Glomerular visceral epithelial cell (primary cell): ENCODE data around the gene P3R3URF.
"Not testable (repeated sequence)": the region's sequence is repeated elsewhere in the genome, so short reads cannot be mapped to it uniquely, and the experiment has no call there.

Experiments
- DNase-seq: peaks from one replicate; pipeline ENCODE4 v3.0.0-alpha.2; 2016; ENCODE audit errors: extremely low spot score

Gene P3R3URF

DNA sequence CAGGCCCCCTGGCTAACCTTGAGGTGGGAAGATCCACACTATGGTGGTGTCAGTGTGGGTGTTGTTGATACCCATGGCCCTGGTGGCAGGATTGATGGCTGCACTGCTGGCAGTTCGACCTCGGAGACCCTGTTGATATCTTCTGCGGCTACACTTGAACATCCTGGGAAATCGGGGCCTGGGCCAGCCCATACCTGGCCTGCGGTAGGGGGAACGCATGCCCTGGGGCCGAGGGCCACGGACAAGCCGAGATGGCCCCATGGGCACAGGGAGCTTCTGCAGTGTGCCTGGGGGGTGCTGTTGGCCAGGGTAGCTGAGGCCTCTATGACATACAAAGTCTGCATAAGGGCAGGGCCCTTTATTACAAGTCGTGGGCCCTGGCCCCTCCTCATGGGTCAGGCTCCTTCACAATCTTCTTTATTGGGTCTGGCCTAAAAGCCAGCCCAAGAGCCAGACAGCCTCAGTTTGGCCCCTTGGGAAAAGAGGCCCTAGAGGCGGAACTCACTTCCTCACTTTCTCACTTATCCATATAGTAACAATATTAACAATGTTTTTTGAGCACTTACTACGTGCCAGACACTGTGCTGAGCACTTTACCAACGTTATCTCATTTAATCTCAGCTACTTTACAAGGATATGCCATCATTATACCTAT lies at the start of gene P3R3URF:
TSS of gene P3R3URF (minus strand) at position 278 of the 655 bp plus-strand sequence. CDS start at position 261, 17 bp downstream.
- DNase-seq: no peak

DNA sequence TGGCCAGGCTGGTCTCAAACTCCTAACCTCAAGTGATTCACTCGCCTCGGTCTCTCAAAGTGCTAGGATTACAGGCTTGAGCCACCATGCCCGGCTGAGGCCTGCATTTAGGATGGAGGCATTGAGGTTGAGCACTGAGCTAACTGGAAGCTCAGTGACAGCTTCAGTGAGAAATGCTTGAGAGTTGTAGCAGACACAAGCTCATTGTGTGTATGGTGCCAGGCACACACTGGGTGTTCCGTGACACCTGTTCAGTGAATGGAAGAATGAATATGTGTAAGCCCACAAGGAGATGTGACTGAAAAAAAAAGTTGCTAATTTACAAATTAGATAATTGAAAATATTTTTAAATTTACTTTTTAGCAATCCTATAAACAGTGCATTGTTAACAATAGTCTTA lies 48.7 kb upstream of the P3R3URF start:
- no peak for DNase-seq

DNA sequence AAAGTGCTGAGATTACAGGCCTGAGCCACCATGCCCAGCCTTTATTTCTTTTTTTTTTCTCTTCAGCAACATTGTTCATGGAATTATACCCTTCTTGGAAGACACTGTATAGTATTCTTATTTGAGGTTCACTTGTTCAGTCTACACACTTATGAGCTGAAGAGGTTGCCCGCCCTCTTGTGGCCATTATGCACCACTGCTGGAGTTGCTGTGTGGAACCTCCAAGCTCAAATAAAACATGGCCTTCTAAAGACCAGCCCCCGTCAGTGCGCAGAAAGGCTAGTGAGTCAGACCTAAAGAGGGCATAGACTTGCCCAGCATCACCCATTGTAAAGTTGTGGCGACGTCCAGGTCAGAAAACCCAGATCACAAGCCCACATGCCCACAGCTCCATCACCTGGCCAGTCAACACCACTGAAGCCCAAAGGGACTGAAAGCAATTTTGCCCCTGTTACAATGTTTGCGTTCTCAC lies 47.2 kb upstream of the P3R3URF start:
- DNase-seq: peak; percentile 90

DNA sequence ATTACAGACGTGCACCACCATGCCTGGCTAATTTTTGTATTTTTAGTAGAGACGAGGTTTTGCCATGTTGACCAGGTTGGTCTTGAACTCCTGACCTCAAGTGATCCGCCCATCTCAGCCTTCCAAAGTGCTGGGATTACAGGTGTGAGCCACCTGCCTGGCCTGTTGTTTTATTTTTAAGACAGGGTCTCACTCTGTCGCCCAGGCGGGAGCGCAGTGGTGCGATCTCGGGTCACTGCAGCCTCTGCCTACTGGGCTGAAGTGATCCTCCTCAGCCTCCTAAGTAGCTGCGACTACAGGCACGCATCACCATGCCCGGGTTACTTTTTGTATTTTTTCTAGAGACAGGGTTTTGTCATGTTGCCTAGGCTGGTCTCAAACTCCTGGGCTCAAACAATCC lies 46.8 kb upstream of the P3R3URF start:
- not testable (repeated sequence) for DNase-seq

DNA sequence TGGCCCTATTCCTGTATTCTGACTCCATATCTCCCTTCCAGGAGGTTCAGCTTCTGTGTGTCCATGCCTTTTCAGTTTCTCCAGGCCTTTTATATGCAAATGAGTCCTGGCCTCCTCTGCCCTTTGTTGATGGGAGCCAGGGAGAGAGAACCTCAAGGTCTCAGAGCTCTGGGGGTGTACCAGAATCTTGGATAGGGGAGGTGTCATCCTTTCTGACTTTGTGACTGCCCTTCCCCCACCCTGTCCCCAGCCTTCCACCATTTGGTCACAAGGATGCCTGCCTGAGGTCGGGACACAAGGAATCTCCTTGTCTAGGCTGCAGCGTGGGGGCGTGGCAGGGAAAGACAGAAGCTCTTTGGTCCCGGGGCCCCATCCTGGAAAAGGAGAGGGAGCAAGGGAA lies 45.5 kb upstream of the P3R3URF start:
- no peak for DNase-seq

DNA sequence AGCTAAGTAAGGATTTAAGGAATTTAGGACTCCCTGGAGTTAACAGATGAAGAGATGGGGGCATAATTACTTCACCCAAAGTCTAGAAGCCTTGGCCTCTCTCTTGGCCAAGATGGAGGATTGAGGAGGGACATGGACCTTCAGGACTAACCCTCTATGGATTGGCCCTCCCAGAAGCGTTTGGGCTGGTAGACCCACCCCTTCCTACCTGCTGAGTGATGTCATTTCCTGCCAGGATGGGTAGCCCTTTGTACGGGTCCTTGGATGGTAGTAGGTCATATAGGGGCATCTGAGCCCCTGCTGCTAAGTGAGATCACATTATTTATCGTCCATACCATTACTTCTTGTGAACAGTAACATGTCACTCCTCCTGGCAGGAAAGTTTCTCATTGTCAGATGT lies 44.5 kb upstream of the P3R3URF start:
- no peak for DNase-seq

DNA sequence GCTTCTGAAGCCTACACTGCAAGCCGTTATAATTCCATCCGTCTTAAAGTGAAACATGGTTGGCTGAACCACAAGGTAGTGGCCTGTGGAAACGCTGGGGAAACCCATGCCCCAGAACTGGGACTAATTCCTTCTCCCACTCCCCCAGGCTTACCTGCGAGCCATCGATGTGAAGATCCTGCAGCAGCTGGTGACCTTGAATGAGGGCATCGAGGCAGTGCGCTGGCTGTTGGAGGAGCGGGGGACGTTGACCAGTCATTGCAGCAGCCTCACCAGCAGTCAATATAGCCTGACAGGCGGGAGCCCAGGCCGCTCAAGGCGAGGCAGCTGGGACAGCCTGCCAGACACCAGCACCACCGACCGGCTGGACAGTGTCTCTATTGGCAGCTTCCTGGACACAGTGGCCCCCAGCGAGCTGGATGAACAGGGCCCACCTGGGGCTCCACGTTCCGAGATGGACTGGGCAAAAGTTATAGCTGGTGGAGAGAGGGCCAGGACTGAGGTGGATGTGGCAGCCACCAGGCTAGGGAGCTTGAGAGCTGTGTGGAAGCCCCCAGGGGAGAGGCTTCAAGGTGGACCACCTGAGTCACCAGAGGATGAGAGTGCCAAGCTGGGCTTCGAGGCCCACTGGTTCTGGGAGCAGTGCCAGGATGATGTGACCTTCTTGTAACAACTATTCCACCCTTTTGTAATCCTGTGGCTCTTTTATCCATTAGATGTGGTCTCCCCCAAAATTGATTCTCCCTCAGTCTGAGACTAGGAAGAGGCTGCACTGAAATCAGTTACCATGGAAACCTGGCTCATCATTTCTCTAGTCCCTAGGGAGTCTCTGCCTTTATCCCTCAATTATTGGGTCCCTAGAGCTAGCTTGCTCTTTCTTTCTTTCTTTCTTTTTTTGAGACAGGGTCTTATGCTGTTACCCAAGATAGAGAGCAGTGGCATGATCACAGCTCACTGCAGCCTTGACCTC lies 43.5 kb upstream of the P3R3URF start:
- DNase-seq: peak; percentile 27

DNA sequence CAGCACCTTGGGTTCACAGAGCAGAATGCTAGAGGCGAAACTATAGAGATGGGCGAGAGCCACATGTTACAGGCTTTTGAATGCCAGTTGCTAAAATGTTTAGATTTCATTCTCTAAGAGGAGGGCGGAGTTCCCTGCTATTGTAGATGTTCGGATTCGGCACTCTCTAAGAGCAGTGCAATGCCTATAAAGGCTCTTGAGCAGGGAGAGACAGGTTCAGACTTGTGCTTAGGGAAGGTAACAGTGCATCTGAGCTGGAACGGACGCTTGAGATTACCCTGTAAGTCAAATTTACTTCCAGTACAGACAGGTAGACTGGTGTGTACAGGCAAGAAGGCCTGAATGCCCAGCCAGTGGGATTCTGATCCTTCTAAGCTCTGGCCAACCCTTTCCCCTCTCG lies 42.2 kb upstream of the P3R3URF start:
- DNase-seq: no peak

DNA sequence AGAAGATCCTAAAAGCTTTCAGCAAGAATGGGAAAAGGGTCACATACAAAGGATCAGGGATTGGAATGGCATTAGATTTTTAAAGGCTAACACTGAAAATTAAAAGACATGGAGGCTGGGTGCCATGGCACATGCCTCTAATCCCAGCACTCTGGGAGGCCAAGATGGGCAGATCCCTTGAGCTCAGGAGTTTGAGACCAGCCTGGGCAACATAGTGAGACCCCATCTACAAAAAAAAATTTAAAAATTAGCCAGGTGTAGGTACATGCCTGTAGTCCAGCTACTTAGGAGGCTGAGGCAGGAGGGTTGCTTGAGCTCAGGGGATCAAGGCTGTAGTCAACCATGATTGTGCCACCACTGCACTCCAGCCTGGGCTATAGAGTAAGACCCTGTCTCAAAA lies 39.2 kb upstream of the P3R3URF start:
- no peak for DNase-seq

DNA sequence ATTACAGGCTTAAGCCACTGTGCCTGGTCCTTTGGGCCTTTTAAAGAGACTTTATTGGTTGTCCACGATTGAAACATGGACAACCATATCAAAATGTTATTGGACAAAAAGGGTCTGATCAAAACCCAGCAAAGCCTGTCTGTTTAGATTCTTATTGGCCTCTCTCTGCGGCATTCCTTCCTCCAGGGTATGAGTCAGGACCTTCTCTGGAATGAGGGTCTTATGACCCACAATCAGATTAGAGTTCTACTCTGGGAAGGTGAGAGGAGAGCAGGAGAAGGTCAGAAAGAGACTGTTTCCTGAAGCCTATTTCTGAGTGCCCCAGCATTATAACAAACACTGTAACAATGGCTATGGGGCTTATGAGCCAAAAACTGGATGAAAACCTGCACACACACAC lies 34.8 kb upstream of the P3R3URF start:
- no peak for DNase-seq

DNA sequence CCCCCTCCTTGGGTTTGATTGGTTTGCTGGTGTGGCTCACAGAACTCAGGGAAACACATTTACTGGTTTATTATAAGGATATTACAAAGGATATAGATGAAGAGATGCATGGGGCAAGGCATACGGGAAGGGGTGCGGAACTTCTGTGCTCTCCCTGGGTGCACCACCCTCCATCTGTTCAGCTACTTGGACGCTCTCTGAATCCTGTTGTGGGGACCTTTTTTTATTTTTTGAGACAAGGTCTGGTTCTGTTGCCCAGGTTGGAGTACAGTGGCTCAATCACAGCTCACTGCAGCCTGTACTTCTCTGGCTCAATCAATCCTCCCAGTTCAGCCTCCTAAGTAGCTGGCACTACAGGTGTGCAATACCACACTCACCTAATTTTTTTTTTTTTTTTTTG lies 34.3 kb upstream of the P3R3URF start:
- no peak for DNase-seq

DNA sequence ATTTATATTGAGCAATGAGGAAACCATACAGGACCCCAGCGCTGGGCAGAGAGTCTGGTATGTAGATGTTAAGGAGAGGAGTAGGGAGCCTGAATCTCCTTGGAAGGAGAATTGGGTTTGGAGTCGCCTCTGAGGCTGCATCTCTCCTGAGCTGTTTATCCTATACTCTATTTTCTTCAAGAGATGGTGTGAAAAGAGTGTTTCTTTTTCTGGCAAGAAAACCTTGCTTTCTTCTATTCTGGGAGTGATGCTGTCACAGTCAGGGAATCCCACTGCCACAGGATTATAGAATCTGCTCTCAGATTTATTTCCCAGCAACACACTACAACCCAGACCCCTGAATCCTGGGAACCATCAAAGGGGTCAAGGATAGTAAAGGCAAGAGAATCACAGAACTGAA lies 30.1 kb upstream of the P3R3URF start:
- DNase-seq: no peak

DNA sequence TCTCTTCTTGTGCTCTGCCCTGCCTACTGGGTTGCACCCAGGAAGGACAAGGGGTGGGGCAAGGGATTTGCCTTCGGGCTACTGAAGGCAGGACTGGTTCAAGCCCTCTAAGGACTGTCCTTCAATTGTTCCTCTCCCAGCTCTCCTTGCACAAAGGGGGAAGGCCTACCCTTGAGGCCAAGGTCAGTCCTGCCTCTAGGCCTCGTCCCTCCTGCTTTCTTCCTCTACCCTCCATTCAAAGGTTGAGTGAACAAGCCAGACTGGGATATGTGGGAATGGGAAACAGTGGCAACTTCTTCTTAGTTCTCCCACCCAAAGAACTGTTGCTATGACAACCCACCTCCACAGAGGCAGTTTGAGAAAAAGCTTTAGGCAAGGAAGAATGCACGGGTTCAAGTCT lies 29.5 kb upstream of the P3R3URF start:
- no peak for DNase-seq

DNA sequence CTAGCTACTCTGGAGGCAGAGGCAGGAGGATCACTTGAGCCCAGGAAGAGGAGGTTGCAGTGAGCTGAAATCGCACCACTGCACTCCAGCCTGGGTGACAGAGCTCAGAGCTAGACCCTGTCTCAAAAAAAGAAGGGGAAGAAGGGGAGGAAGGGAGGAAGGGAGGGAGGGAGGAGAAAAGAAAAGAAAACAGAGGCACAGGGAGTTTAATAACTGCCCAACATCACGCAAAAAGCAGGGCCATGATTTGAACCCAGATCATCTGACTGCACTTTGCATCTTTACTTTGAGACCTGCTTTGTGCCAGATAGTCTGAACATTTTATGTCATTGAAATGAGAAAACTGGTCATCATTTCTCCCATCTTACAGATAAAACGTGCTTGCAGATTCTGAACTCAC lies 28.9 kb upstream of the P3R3URF start:
- no peak for DNase-seq

DNA sequence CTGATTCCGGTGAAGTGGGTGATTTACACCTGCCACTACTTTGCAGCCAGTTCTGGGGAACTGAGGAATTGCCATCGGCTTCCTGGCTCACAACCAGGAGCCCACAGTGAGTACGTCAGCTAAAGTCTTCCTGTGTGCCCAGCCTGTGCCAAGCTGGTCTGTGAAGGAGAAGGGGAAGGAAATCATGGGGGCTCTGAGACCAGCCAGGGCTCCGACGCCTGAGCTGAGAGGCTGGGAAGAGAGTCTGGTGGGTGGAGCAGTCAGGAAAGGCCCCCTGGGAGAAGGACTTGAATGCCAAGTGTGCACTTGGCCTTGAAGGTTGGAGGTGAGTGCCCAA lies 28.1 kb upstream of the P3R3URF start:
- no peak for DNase-seq

DNA sequence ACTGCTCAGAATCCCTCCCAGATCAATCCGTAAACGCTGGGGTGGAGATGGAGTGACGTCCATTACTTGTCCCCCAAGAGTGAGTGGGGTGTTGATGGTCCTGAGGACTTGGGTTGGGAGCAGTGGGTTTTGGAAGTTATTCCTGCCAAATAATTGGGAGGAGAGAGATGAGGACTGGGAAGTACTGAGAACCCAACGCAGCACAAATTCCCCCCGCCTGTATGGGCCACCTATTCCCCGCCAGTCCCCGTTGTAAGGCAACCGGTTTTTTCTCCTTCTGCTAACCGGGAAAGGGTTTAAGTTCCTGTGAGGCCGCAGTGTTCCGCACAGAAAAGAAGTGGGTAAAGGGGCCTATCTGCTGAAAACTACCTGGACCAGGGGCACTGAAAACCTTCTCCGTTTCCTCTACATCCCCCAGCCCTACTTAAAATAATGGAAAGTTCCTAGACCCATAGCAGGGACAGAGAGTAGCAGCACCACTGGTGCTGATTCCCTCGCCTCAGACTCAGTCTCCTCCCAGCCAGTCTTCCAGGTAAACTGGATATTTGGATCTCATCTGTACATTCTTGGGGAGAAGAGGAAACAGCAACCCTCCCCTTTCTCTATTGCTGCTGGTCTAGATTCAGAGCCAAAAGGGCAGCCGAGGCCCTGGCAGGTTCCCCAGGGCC lies 27.6 kb upstream of the P3R3URF start:
- no peak for DNase-seq

DNA sequence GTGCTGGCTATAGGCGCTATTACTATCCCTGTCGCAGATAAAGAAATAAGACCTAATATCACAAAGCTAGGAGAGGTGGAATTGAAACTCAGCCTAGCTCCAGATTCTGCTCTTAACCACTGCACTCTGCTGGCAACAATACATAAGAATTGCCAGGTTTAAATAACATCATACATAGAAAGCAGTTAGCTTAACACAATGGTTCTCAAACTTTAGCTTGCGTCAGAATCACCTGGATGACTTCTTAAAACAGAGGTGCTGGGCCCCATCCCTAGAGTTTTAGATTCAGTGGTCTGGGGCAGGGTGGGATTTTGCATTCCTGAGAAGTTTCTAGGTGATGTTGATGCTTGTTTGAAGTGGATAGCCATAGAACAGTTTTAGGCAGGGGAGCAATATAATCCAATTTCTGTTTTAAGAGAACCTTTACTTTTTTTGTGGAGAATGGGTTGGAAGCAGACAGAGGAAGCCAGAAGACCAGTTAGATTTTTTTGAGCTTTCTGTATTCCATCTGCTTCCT lies 23.0 kb upstream of the P3R3URF start:
- DNase-seq: no peak

DNA sequence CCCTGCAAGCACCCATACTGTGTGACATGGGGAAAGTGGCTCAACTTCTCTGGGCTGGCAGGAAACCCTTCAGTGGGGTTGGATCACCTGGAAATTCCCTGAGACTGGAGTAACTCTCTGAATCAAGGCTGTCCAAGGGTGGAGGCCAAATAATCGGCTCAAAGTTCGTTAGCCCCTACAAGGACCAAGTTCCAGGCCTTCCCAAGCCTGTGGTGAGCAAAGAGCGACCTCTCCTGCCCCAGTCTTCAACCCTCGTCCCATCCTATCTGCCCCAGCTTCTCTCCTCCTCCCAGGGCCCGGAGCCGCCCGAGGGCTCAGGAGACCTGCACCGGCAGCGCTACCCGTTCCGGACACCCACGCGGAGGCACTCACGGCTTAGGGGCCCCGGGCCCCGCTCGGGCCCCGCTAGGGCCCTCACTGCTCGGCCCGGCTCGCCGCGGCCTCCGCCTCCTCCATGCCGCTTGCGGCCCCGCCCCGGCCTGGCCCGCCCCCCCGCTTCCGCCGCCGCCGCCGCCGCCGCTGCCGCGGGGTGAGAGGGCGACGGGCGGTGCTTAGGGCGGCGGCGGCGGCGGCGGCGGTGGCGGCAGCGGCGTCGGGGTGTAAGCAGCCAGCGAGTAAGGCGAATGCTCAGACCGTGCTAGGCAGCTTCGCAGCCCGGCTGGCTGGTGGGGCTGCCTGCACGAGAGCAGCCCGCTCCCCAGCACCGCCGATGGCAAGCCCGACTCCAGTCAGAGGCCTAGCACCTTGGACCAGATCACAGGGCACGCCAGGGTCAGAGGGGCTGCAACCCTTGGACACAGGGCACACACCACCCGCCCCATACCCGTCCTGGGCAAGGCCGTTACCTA lies 21.9 kb upstream of the P3R3URF start, which contains the start of gene POMGNT1:
TSS of gene POMGNT1 (minus strand) at position 471 of the 848 bp plus-strand sequence. CDS start 613 bp downstream, outside the sequence.
- peak; percentile 81 for DNase-seq

DNA sequence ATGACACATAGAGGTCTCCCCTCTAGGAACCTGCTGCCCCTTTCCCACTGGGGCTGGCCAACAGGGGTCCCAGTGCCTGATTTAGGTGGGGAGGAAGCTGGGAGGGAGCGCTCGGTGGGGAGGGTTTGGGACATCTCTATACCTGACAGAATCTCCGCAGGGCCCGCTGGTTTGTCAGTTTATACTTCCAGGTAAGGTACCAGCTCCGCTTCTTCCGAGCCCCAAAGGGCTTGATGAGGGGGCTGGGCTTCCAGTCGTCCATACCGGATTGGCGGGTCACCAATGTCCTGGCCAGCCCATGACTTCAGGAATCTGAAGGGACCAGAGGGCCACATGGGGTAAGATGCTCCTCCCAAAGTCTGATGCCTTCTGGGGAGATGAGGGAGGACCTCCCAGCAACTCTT lies 21.3 kb upstream of the P3R3URF start:
- DNase-seq: no peak

DNA sequence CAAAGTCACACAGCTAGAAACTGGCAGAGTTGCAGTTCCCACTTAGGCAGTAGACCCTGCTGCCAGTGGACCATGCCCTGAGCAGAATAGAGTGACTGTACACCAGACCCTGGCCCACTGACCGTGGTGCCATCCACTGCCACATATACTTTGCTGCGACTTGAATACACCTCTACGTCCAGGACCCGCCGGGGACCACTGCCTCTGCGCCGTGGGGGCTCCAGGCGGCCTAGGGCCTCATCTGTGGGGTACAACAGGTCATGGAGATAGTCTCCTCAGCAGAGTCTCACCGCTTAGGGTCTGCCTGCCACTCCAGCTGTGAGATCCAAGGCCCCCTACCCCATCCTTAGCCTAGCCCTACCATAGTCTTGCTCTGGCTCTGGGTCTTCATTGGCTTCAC lies 20.3 kb upstream of the P3R3URF start:
- DNase-seq: no peak

DNA sequence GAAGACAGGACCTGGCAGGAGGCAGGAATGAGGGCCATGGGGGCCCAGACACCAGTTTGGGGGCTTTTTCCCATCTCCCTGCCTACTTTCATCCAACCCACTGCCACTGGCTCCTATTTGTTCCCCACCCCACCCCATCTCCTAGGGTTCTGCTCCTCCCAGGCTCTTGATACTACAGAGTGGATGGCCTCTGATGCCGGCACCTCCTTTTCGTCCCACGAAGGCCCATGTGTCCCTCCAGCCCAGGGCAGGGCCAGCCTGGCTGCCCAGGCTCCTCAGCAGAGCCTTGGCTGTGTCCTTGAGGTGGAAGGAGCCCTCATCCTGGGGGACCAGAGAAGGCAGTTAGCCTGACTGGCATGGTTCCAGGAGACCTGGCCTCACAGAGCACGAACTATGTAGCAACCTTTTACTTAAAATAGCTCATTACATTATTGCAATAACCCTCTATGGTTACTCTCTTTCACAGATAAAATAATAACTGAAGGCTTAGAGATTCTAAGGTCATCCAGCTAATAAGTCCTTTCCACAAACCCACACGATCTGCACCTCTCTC lies 18.4 kb upstream of the P3R3URF start:
- no peak for DNase-seq
